GM21529 (cell line): ENCODE measurements around the gene ANKS1A.

Experiments
- ATAC-seq: cut with Tn5 transposase; IDR thresholded peaks from one replicate; pipeline ENCODE4 v1.9.1; 2021; ENCODE audit not compliant: unreplicated experiment

The ANKS1A gene

DNA sequence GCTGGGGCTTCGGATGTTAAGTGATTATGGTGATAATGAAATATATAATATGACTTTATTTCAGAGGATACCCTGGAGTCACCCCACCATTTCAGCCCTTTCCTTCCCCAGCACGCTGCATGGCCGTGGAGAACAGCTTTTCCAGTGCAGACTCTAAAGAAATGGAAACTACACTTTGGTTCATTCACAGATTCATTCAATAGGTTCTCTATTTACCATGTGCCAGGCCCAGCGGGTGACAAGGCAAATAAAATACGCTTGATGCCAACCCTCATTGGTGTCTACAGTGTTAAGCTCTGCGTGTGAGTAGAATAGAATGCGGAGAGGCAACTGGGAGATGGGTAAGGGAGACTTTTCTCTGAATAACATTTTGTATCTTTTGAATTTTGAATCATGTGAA, 162.3 kb downstream of the ANKS1A start:
- no peak for ATAC-seq

DNA sequence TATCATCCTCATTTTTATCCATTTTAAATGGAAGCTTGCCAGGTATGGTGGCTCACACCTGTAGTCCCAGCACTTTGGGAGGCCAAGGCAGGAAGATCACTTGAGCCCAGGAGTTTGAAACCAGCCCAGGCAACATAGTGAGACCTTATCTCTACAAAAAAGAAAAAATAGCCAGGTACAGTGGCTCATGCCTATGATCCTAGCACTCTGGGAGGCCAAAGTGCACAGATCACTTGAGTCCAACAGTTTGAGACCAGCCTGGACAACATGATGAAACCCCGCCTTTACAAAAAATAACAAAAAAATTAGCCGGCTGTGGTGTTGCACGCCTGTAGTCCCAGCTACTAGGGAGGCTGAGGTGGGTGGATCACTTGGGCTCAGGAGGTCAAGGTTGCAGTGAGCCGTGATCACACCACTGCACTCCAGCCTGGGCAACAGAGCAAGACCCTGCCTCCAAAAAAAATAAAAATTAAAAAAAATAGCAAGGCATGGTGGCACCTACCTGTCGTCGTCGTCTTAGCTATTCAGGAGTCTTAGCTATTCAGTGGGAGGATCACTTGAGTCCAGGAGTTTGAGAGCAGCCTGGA, 163.0 kb downstream of the ANKS1A start:
- ATAC-seq: no peak

DNA sequence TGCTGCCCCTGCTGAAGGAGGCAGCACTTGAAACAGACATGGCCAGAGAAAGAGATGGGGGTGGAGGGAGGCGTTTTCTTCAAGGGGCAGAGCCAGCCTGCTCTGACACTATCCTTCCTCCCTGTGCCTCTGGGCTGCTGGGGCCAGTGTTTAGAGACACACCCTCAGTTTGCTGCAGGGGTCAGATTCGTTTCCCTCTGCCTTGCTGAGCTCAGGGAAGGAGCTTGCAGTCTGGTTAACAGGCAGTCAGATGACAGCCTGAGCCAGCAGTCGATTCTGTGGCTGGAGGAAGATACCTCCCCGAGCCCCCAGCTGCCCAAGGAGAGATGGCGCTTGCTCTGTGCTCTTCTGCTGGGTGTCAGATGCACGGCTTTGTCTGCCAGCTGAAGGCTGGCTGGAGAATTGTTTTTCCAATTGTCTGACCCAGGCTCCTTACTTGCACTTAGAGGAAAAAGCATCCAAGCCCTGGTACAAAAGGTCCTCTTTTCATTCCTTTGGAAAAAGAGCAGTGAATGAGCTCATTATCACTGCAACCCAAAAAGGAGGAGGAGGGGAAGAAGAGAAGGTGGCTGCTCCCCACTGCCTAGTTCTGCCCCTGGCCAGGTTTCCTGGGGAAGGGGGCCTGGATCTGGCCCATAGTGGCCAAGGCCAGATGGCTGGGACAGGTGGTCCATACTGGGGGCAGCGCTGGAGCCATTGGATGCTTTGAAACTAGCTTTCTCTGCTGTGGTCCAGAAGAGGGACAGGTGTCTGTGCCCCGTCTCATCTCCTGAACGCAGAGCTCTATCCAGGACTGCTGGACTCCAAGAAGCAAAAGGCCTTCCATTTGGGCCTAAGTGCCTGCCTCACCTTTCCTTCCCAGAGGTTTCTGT, 163.9 kb downstream of the ANKS1A start:
- no peak for ATAC-seq

- ATAC-seq: no peak
Observed at GRCh38 chr6:35053701-35054100, 164.6 kb downstream of the ANKS1A start.

DNA sequence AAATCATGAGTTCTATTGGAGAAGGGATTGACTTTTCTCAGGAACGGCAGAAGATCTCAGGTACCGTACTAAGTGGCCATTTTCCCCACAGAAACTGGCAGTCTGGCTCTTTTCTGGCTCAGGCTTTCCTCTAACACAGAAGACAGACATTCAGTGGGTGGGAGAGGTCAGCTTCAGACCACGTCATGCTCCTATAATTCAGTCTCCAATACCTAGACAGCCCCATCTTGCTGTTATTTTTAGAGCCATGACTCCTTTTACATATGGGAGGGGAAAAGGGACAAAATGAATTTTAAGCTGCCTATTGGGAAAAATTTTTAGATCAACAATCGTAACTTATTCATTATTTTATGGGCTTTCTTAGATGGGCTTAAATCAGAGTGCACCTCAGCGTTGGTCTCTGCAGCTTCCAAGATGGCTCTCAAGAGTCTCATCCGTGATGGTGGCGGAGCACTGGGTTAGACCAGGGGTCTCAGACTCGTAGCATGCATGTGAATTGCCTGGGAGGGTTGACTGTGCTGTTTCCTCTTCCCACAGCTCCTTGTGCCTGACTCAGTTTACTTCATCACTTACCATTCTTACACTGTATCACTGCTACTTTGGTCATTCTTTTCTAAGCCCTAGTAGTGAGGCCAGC, 165.2 kb downstream of the ANKS1A start:
- no peak for ATAC-seq

DNA sequence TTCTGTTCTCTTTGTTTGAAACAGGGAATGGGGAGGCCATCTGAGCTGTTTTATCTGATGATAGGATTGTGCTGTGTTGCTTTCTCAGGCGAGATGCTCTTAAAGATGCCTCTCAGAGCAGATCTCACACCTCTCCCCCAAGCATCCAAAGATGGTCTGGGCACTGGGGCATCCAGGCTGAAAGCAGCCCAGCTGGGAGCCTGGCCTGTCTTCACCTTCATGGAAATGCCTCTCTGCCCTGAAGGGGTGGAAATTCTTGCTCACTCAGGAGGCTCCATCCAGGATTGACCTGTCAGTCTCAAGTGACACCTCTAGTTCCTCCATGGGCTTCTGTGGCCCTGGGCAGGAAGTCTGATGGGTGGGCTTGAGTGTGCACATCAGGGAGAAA, 165.7 kb downstream of the ANKS1A start:
- no peak for ATAC-seq

- no peak for ATAC-seq
Observed at GRCh38 chr6:35055891-35056290, 166.8 kb downstream of the ANKS1A start.

GRCh38 chr6:35056952-35057351, 167.9 kb downstream of the ANKS1A start:
- ATAC-seq: no peak

- no peak for ATAC-seq
Observed at GRCh38 chr6:35057449-35058357, 168.6 kb downstream of the ANKS1A start.

DNA sequence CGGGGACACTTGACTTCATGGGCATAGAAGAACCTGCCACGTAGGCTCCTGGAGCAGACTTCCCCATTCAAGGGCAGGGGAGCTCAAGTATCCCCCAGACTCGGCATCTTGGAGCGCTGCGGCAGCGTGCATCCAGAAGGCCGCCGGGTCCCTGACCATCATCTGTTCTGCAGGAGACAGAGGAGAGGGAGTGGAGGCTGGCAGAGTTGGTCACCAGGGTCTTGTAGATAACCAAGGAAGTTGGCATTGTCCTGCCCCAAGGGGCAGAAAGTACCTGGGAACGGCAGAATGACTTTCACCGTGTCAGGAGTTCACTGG, 169.3 kb downstream of the ANKS1A start:
- no peak for ATAC-seq

DNA sequence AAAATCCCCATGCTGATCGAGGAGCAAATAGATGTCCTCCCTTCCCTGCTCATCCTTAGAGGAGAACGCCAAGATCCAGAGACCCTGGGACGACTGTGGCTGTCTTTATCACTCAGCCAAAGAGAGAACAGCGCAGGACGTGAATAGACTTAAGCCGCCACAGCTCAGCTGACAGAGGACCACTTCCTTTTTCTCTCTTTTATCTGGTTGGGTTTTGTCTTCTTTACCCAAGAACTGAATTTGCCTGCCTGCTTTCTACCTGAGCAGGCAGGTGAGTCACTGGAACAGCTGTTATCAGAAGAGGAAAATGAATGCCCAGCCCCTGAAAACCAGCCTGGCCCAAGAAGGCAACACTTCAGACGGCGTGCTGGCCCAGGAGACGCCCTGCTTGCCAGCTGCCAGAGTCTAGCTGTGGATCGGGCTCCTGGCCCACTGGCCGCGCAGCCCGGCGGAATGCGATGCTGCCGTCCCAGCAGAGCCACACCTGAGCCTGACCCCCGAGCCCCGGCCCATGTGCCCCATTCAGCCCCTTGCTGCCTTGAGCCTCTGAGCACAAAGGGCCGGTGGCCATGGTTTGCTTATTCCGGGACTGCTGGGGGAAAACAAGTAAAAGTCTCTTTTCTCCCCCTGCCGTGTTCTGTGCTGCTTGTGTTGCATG, 169.9 kb downstream of the ANKS1A start:
- no peak for ATAC-seq

DNA sequence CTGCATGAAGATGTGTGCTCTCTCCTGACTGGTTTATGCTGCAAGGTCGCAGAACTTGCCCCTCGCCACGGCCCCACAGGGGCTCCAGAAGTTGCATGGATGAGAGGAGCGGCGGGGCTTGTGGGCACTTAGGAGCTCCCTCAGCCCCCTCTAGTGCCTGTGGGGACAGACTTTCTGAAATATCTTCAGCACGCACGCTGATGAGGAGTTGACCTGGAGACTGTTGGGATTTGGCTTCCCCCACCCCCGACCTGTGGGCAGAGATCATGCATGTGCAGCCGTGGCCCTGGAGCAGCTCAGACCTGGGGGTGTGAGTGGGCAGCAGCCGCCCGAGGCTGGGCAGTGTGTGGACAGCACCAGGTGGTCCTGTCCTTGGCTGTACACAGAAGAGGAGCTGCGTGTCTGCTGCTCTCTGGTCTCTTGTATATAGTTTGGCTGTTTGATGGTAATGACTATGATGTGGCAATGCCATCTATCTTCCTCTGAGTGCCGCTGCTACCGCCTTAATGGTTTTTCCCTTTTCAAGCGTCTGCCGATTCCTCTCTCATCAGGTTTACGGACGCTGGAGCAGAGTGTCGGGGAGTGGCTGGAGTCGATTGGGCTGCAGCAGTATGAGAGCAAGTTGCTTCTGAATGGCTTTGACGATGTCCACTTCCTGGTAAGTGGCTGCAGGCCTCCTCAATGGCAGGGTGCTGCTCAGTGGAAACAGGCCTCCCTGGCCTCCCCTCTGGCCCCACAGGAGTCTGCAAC, 170.7 kb downstream of the ANKS1A start:
- ATAC-seq: no peak

DNA sequence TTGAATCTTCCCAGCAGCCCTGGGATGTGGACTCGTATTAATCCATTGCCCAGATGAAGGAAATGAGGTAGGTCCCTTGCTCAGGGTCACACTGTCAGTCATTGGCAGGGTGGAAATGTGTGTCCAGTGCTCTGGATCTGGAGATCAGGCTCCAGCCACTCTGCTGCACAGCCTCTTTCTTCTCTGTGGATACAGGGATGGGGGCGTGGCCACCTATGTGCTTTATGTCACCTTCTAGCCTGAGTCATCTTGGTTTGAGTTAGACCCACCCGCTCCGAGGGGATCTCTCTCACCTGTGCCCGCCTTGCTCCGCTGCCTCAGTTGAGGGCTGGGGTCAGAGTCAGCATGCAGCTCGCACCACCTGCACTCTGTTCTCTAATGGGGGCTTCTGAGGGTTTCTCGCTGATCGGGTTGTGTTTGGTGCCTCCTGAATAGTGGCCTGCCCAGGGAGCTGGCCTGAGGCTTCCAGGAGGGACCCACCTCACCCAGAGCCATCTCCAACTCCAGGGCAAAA, 172.1 kb downstream of the ANKS1A start:
- ATAC-seq: no peak

GRCh38 chr6:35061651-35062410, 172.8 kb downstream of the ANKS1A start:
- ATAC-seq: no peak

DNA sequence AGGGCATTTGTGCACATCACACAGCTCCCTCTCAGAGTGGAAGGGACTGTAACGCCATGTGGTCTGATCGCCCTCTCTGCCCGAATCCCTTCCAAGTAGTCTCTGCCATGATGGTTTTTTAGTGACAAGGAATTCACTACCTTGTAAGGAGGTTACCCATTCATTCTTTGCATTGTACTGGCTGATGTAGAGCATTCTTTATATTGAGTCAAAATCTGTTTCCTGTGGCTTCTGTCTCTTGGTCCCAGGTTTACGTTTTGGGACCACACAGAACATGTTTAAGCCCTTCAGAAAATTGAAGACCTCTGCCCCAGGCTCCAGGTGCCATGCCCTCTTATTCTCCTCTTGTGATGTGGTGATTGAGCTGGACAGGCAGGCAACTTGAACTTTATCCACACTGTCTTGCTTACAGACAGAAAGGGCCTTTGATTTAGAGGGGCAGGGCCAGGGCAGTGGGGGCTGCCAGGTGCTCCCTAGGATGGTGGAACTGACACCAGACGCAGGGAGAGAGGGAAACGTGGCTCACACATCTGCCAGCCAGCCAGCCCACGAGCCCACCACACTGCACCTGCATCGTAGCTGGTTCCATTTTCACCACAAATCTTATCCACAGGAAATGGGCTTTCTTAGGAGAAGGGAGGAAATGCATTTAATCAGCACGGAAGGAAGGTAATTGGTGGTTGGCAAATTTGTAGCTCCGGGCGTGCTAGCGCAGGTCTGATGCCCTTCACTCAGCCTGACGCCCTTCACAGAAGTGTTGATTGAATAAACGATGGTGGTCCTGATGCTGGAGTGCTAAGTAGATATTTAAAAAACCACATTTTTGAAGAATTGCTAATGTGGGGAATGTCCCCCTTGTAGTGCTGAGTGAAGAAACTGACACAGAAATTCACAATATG, 173.9 kb downstream of the ANKS1A start:
- ATAC-seq: no peak

GRCh38 chr6:35063701-35064280, 174.7 kb downstream of the ANKS1A start:
- no peak for ATAC-seq

- no peak for ATAC-seq
Observed at GRCh38 chr6:35064290-35064689, 175.2 kb downstream of the ANKS1A start.
